ENCODE results near the gene MARK2.

Gene MARK2

DNA sequence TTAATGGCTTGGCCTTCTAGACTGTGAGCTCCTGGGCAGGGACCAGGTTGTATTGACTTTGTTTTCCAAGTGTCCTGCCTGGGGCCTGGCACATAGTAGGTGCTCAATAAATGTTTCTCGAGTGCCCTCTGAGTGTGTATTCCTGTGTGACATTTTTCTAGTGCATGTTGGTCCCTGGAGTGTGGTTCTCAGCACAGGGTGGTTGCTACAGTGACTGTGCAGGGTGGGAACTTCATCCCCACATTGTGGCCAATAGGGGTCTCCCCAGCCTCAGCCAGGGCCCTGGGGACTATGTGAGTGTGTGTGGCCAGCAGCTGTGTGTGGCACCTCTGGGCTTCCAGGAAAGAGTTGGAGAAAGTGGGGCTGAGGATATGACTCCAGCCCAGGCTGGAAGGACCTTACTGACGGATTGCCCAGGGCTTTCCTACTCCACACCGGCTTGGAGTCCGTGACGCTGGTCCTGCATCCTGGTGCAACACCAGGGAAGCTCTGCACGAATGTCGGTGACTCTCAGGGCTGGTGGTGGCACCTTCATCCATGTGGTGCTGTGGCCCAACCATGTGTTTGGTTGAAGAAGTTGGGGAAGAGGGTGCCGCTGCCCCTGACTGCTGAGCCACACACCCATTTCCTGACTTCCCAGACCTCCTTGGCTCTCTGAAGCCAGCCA is 9.0 kb upstream of the MARK2 start:
- DNase-seq (ENCODE audit: low spot score): peak; percentile 60

DNA sequence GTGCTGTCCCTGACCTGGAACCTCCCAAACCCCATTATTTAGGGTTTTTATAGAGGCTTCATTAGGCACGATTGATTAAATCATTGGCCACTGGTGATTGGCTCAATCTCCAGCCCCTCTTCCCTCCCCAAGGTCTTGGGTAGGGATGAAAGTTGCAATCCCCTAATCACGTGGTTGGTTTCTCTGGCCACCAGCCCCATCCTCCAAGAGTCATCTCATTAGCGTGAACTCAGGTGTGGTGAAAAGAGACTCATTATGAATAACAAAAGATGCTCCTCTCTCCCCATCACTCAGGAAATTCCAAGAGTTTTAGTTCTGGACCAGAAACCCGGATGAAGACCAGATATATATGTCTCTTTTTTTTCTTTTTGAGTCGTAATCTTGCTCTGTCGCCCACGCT is 7.6 kb upstream of the MARK2 start:
- DNase-seq (ENCODE audit: low spot score): no peak

DNA sequence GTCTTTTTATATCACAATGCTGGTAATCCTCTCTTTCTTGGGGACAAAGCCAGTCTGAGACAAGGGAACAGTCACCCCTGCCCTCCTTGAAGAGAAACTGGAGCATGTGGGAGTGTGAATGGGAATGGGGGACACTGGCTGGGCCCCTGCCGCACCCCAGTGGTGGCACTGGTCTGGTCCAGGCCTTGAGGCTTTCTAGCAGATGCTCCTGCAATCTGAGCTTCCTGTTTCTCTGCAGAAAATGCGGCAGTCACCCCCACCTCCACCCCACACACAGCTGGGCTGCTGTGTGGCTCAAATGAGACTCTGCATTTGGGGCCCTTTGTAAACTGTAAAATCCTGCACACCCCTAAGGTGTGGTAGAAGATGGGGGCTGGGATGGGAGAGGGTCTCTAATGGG is 6.6 kb upstream of the MARK2 start:
- DNase-seq (ENCODE audit: low spot score): no peak

DNA sequence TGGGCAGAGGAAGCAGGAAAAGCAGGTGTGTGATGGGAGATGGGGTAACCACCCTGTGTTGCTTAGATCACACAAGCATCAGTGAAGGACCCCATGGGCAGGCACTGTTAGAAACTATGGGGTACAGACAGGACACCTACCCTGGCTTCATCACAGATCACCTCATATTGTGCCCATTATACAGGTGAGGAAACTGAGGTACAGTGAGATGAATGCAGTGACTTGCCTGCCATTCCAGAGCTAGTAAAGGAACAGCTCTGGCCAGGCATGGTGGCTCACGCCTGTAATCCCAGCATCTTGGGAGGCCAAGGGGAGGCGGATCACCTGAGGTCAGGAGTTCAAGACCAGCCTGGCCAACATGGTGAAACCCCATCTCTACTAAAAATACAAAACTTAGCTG is 5.9 kb upstream of the MARK2 start:
- no peak for DNase-seq (ENCODE audit: low spot score)

DNA sequence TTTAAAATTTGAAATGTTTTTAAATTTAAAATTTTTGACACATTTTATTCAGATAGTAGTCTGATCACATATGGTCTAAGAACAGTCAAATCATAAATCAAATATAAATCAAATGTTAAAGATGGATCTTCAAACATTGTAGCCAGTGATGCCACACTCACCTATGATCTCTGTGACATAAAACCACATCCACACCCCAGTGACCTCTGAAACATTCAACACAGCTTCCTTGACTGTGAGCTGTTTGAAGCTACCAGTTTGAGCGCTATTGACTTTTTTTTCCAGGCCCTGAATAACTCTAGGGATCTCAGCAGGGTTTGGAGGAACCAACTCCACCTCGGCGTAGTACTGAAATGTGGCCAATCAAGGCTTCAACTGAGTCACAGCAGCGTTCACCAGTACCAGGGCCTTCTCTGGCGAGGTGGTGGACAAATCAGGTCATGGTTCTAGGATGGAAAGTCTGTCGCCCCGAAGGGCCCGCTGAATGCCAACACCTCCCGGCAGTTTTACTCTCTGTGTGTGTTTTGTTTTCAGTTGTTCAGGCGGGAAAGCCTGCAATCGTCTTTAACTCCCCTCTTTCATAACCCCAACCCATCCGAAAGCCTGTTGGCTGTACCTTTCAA is 4.3 kb upstream of the MARK2 start:
- no peak for DNase-seq (ENCODE audit: low spot score)

DNA sequence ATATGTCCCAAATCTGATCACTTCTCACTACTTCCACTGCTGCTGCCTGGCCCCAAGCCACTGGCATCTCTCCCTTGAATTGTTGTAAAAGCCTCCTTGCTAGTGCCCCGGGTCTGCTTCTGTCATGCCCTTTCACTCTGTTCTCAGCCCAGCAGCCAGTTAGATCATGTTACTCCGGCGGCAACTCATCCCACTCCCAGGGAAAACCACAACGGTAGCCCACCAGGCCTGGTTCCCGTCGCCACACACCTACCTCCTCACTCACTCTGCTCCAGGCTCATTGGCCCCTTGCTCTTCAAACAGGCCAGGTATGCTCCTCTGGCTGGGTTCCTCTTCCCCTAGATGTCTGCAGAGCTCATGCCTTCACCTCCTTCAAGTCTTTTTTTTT is 3.8 kb upstream of the MARK2 start:
- DNase-seq (ENCODE audit: low spot score): no peak

DNA sequence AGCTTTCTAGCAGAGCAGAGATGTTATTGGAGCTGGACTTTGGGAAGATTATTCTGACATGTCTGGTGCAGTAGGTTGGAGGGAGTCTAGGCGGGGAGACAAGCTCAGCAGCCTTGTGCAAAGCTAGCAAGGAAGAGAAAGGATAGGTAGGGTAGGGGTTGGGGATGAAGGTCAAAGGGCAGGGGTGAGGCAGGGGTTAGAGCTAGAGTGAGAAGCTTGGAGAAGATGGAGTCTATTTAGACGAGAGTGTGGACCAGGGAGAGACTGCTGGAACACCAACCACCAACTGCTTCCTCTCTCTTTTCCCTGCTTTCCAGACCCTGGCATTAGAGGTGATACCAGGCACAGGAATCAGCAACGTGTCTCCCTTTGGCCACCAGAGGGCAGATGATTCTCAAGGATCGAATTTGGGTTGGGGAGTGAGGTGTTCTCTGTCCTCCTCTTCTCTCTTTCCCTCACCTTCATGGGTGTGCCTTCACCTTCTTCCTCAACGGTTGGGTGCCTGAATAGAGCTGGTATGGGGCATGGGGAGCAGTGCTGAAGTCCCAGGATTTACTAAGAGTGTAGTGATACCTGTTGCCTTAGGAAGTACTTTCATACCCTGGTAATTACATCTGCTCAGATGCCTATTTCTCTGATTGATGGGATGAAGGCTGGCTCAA is 1.8 kb upstream of the MARK2 start:
- DNase-seq (ENCODE audit: low spot score): peak; percentile 83

DNA sequence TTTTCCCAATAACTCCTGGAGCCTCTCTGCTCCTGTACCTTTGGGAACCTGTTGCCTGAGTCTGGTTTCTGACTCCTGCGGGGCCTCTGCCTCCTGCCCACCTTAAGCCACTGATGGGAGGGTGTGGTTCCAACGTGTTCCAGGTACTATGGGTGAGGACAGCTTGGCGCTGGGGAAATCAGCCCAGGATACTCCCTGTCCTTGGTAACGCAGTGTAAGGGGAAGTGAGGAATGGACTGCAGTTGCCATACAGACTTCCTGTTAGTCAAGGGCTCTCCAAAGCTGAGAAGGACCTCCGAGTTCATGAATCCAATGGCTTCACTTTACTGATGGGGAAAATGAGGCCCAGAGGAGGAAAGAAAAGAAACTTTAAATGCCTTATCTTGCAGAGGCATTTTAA is 1.2 kb upstream of the MARK2 start:
- peak; percentile 30 for DNase-seq (ENCODE audit: low spot score)

- DNase-seq (ENCODE audit: low spot score): no peak
Observed at GRCh38 chr11:63838150-63838677, 696 bp upstream of the MARK2 start.

- peak; percentile 35 for DNase-seq (ENCODE audit: low spot score)
Observed at GRCh38 chr11:63839508-63840355, 822 bp downstream of the MARK2 start.

DNA sequence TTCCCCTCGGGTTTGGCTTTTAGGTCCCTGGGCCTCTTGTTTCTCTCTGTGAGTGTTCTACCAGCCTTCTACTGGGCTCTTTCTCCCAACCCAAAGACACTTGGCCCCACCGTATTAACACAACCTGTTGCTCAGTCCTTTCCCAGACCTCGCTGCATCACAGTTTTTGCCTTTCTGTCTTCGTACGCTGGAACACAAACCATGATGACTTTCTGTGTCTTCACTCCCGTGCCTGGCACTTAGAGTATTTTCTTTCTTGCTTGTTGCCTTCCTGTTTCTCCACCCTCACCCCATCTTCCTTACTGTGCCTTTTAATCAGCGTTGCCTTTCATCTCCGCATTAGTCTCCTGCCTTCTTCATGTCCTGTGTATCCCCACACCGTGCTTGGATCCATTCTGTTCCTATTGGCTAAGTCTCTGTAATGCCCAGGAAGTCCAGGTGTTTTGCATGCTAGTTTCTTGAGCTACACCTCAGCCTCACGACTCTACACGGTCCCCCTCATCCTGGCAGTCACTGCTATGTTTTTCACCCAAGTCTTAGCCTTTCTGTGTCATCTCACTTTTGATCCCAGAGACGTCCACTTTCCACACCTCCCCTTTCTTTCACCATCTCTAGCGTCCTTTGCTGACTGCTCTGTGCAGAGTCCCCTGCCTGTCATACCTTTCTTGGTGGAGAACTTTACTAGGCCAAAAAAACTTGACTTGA is 1.6 kb downstream of the MARK2 start:
- DNase-seq (ENCODE audit: low spot score): no peak

DNA sequence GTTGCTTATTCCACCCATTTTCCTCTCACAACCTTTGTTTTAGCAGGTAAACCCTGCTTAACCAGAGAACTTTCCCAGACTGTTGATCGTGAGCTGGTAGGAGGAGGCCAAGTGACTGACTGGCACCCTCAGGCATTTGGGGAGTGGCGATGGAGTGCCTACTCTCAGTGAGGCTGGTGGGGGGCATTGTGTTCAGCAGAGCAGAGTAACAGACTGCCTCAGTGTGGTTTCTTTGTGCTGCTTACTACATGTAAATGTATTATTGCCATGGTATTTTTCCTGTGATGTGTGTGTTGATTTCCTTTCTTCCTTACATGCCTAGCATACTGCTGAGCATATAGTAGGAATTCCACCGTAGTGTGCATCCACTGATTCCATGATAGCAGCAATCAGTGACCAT is 2.6 kb downstream of the MARK2 start:
- no peak for DNase-seq (ENCODE audit: low spot score)

DNA sequence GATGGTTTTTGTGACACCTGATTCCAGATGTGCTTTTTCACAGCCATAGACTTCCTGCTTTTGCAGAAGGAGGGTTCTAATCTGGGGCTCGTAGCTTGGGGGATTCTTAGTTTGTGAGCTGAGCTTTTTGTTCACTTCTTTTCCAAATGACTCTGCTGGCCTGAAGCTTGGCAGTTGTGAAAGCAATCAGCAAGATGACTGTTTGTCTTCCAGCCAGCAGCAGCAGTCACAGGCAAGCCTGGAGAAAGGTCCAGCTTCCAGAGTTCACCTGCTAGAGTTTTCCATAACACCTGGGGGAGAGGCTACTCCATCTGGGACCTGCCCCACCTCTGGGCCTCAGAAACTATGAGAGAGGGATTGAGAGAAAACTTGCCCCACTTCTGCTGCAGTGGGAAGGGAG is 4.1 kb downstream of the MARK2 start:
- DNase-seq (ENCODE audit: low spot score): no peak

- DNase-seq (ENCODE audit: low spot score): no peak
Observed at GRCh38 chr11:63844836-63845235, 5.9 kb downstream of the MARK2 start.

DNA sequence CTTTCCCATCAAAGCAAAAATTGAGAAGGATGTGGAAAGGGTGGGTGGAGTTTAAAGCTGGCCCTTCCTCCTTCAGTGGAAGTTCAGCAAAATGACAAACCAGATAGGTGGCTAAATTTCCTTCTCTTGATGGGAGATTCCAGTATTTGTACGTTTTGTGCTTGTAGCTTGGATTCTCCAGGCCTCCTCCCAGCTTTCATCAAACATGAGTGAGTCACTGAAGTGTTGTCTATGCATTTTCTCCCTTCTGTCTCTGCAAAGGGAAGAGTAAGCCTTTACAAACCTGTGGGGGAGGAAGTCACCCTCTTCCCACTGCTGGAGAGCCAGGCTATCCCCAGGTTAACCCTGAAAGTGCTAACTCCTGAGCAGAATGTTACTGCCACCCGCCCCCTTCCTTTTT is 6.4 kb downstream of the MARK2 start:
- DNase-seq (ENCODE audit: low spot score): no peak

GRCh38 chr11:63845911-63846310 is 7.0 kb downstream of the MARK2 start:
- DNase-seq (ENCODE audit: low spot score): no peak

- DNase-seq (ENCODE audit: low spot score): no peak
Observed at GRCh38 chr11:63846897-63847296, 8.0 kb downstream of the MARK2 start.

GRCh38 chr11:63847363-63847762 is 8.5 kb downstream of the MARK2 start:
- DNase-seq (ENCODE audit: low spot score): no peak

- no peak for DNase-seq (ENCODE audit: low spot score)
Observed at GRCh38 chr11:63849691-63850090, 10.8 kb downstream of the MARK2 start.

DNA sequence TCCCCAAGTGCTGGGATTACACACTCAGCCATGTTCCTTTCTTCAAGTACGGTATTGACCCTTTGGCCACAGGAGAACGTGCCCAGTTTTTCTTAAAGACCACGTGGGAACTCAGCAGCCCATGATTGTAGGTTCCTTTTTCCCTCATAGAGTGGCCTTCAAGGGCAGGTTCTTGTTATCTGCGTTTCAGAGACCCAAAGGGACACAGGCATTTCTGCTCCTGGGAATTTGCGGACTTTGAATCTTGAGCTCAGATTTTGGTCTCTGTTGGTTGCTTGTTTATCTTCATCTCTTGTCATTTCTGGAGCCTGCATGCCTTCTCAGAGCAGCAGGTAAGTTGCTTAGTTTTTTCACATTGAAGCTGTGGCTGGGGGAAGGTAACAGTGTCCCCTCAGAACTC is 12.0 kb downstream of the MARK2 start:
- DNase-seq (ENCODE audit: low spot score): no peak

- no peak for DNase-seq (ENCODE audit: low spot score)
Observed at GRCh38 chr11:63851364-63851763, 12.5 kb downstream of the MARK2 start.
